HepG2 (cell line): ENCODE results near the gene DYNC2I2. TPM values are rescaled to one million over a fixed set of nuclear protein-coding genes. Genes with fewer than 3 reads are reported as not detected.
A peak's percentile ranks its signal among the peaks of the same experiment; 100 is the strongest.

Experiments
- CAMTA2 ChIP-seq: sonication (generic); formaldehyde crosslinking; IDR thresholded peaks from 2 replicates; pipeline ENCODE4 v1.4.0; 2020; ENCODE audit warnings: mild to moderate bottlenecking, missing genetic modification reagents, borderline replicate concordance
- CBX2 ChIP-seq, 2 experiments: fragments of 200-600 bp in 1 of 2; sonication (generic); formaldehyde crosslinking in 1 of 2; IDR thresholded peaks; 2 replicates each; pipeline versions ENCODE4 v1.7.0 to v1.8.1; 2018 to 2022; ENCODE audit warnings: low read depth in 2 of 2, low read length in 1 of 2, mild to moderate bottlenecking in 1 of 2, missing genetic modification reagents in 1 of 2
- CHD2 ChIP-seq: IDR thresholded peaks from 2 replicates; pipeline ENCODE4 v1.6.1; 2011; ENCODE audit warnings: low read depth, low read length, improper control_type of control experiment
- ESRRA ChIP-seq: sonication (generic); formaldehyde crosslinking; IDR thresholded peaks from 2 replicates; pipeline ENCODE4 v1.5.1; 2020; ENCODE audit warnings: mild to moderate bottlenecking, low read depth, missing genetic modification reagents
- FOXC1 ChIP-seq: sonication (generic); formaldehyde crosslinking; IDR thresholded peaks from 2 replicates; pipeline ENCODE4 v1.8.0; 2022; ENCODE audit warnings: mild to moderate bottlenecking, missing genetic modification reagents, borderline replicate concordance
- FUBP1 ChIP-seq: sonication (generic); formaldehyde crosslinking; IDR thresholded peaks from 2 replicates; pipeline ENCODE4 v1.5.1; 2020; ENCODE audit warnings: missing genetic modification reagents, mild to moderate bottlenecking, borderline replicate concordance
- MLXIP ChIP-seq: sonication (generic); formaldehyde crosslinking; IDR thresholded peaks from 2 replicates; pipeline ENCODE4 v1.9.0; 2021; ENCODE audit warnings: missing genetic modification reagents, borderline replicate concordance
- MXD3 ChIP-seq: IDR thresholded peaks from 2 replicates; pipeline ENCODE4 v1.6.1; 2016; ENCODE audit warnings: mild to moderate bottlenecking, missing biosample characterization, missing genetic modification reagents
- NCOA2 ChIP-seq: sonication (generic); formaldehyde crosslinking; IDR thresholded peaks from 2 replicates; pipeline ENCODE4 v1.8.0; 2022; ENCODE audit warnings: inconsistent platforms
- NFYC ChIP-seq: IDR thresholded peaks from 2 replicates; pipeline ENCODE4 v1.6.1; 2016; ENCODE audit warnings: missing genetic modification reagents, missing compliant biosample characterization
- RARG ChIP-seq: sonication (generic); formaldehyde crosslinking; IDR thresholded peaks from 2 replicates; pipeline ENCODE4 v1.4.0; 2020; ENCODE audit warnings: low read depth, mild to moderate bottlenecking, missing genetic modification reagents
- RFX3 ChIP-seq: IDR thresholded peaks from 2 replicates; pipeline ENCODE4 v1.6.1; 2016; ENCODE audit warnings: missing biosample characterization, missing genetic modification reagents
- SMAD9 ChIP-seq: sonication (generic); formaldehyde crosslinking; IDR thresholded peaks from 2 replicates; pipeline ENCODE4 v1.5.1; 2020; ENCODE audit warnings: mild to moderate bottlenecking, missing genetic modification reagents
- SOX5 ChIP-seq: IDR thresholded peaks from 2 replicates; pipeline ENCODE4 v1.6.1; 2016; ENCODE audit warnings: borderline replicate concordance
- SRSF9 ChIP-seq: fragments of 200-400 bp; formaldehyde crosslinking; IDR thresholded peaks from 2 replicates; pipeline ENCODE4 v1.6.1; 2018; ENCODE audit warnings: borderline replicate concordance, mild to moderate bottlenecking, low read depth, low read length; ENCODE audit not compliant: insufficient read depth, poor library complexity, severe bottlenecking
- TBL1XR1 ChIP-seq: fragments of 150-350 bp; IDR thresholded peaks from 2 replicates; pipeline ENCODE4 v1.6.1; 2014; ENCODE audit warnings: borderline replicate concordance, low read length; ENCODE audit not compliant: partially characterized antibody
- YEATS4 ChIP-seq: sonication (generic); formaldehyde crosslinking; IDR thresholded peaks from 2 replicates; pipeline ENCODE4 v1.4.0; 2020; ENCODE audit warnings: missing genetic modification reagents, borderline replicate concordance
- ZBTB38 ChIP-seq: sonication (generic); formaldehyde crosslinking; IDR thresholded peaks from 2 replicates; pipeline ENCODE4 v1.5.1; 2020; ENCODE audit warnings: mild to moderate bottlenecking, missing genetic modification reagents
- ZFP91 ChIP-seq: sonication (generic); formaldehyde crosslinking; IDR thresholded peaks from 2 replicates; pipeline ENCODE4 v1.9.0; 2022; ENCODE audit warnings: missing genetic modification reagents, mild to moderate bottlenecking, borderline replicate concordance
- ZNF10 ChIP-seq: sonication (generic); formaldehyde crosslinking; IDR thresholded peaks from 2 replicates; pipeline ENCODE4 v1.4.0; 2020; ENCODE audit warnings: mild to moderate bottlenecking, low read depth, missing genetic modification reagents, borderline replicate concordance
- ZNF317 ChIP-seq: sonication (generic); formaldehyde crosslinking; IDR thresholded peaks from 2 replicates; pipeline ENCODE4 v1.5.0; 2020; ENCODE audit warnings: mild to moderate bottlenecking, missing genetic modification reagents
- ZNF766 ChIP-seq: sonication (generic); formaldehyde crosslinking; IDR thresholded peaks from 2 replicates; pipeline ENCODE4 v1.5.0; 2020; ENCODE audit warnings: missing genetic modification reagents, borderline replicate concordance
- polyA plus RNA-seq, 8 experiments: library from polyadenylated mRNA; depleted of rRNA in 3 of 8; stranded (reverse) in 7 of 8; unstranded in 1 of 8; fragments of >200 nt; fragmentation: Illumina TruSeq in 4 of 8; extraction: Trizol in 4 of 8; gene quantifications; 2 replicates each; pipeline versions ENCODE4 v1.2.1 to v1.2.3, GENCODE V29; 2011 to 2016; ENCODE audit warnings: low read depth in 4 of 8, missing spikeins in 1 of 8, mixed read lengths in 1 of 8; ENCODE audit not compliant: insufficient read depth in 1 of 8
- total RNA-seq, 5 experiments: library from RNA; depleted of rRNA; stranded (reverse); fragments of >200 nt; fragmentation: Illumina TruSeq; extraction: Trizol; gene quantifications; 2 replicates each; pipeline ENCODE4 v1.2.3, GENCODE V29; 2016; ENCODE audit warnings: low read depth in 1 of 5

DYNC2I2 gene
- total and polyA plus RNA-seq, 2 of the 13 experiments (the other 11 are each of a cell fraction or from before 2014, with no cell fraction given), result 13.7 to 40.2 TPM

- TF ChIP-seq FUBP1 (CRISPR knock-in tag), result no peak
- no peak for TF ChIP-seq CBX2 (IDR thresholded peaks at IDR 0.05; ENCODE audit: low read depth, low read length)
- TF ChIP-seq CBX2 (CRISPR knock-in tag; IDR thresholded peaks at IDR 0.05; ENCODE audit: low read depth), result no peak
- no peak for TF ChIP-seq SRSF9
- TF ChIP-seq ZBTB38, result peak; percentile 8
- no peak for TF ChIP-seq TBL1XR1
- peak; percentile 69 for TF ChIP-seq YEATS4 (CRISPR knock-in tag)
- no peak for TF ChIP-seq ESRRA (CRISPR knock-in tag)
- TF ChIP-seq SMAD9, result no peak
- TF ChIP-seq ZNF766, result 0 out of 2 replicates have a peak, but pooled peaks have one; percentile 32
- no peak for TF ChIP-seq ZNF10 (CRISPR knock-in tag)
- peak; percentile 20; the same call in 1 of the 2 replicates for TF ChIP-seq MXD3 (CRISPR knock-in tag)
- no peak for TF ChIP-seq NFYC (CRISPR knock-in tag)
- TF ChIP-seq SOX5 (CRISPR knock-in tag), result no peak; the same call in 1 of the 2 replicates
- peak; percentile 29; the same call in 1 of the 2 replicates for TF ChIP-seq ZFP91 (CRISPR knock-in tag)
- no peak for TF ChIP-seq RFX3 (CRISPR knock-in tag)
- TF ChIP-seq FOXC1 (CRISPR knock-in tag), result no peak
- TF ChIP-seq RARG (CRISPR knock-in tag), result no peak
- TF ChIP-seq ZNF317 (CRISPR knock-in tag), result no peak
- no peak for TF ChIP-seq MLXIP (CRISPR knock-in tag)
- TF ChIP-seq CHD2, result no peak
- TF ChIP-seq NCOA2, result peak; percentile 34; the same call in 1 of the 2 replicates
- TF ChIP-seq CAMTA2 (CRISPR knock-in tag), result no peak
These were observed 21.2 kb downstream of the DYNC2I2 start (continued) for GRCh38 chr9:128635266-128636023.
